CMK (cell line): ENCODE data around the gene AFAP1.

Experiments used
- DNase-seq: peaks from one replicate; pipeline ENCODE4 v3.0.0-alpha.2; 2010; ENCODE audit warnings: low read depth

The AFAP1 gene

DNA sequence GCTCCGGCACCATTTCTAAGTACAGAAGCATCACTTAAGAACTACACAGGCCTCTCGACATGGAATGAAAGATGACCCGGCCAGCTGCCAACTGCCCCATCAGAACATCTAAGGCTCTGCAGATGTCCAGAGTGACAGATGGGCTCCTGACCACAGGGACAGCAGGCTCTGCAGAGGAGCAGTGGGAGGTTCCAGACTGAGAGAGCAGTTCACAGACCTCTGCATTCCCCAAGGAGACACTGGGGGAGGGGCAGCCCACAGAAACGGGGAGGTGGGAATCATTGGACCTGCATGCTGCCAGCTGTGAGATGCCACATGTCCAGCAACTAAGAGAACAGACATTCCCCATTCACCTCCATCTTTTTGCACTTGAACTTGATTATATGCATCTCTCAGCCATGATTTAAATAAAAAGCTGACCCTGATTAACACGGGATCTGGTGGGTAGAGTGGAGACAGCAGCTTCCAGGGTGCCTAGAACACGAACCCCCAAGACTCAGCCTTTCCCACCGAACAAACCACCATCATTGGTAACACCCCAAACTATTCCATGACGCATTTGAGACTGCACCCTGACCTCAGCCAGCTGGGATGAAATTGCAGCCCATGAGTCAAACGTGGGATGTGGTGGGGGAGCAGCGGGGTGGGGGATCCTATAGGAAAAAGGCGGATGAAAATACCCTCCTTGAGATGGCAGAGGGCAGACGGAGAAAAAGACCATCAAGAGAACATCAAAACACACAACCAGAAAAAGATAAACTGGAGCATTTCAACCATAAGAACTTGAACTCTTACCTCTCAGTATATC is 47.2 kb downstream of the AFAP1 start:
- no peak for DNase-seq

DNA sequence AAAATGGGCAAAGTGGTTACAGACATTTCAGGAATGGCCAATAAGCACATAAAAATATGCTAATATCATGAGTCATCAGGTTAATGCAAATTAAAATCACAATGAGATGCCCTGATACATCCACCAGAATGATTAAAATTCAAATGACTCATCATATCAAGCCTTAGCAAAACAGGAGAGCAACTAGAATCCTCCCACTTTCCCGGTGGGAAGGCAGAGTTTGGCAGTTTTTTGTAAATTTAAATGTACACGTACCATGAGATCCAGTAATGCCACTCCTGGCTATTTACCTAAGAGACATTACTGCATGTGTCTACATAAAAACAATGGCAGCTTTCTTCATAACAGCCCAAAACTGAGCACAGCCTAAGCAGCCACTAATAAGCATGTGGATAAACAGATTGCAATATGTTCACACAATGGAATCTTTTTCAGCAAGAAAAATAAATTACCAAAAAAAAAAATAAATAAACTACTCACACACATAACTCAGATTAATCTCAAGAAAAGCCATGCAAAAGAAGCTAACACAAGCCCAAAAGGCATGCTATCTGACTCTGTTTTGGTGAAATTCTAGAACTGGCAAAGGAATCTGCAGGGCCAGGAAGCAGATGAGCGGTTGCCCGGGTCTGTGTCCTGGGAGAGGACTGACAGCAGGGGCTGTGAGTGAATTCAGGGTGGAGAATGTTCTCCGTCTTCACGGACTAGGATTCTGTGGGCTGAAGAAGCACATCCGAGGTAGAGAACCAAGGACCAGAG is 48.8 kb downstream of the AFAP1 start:
- no peak for DNase-seq

DNA sequence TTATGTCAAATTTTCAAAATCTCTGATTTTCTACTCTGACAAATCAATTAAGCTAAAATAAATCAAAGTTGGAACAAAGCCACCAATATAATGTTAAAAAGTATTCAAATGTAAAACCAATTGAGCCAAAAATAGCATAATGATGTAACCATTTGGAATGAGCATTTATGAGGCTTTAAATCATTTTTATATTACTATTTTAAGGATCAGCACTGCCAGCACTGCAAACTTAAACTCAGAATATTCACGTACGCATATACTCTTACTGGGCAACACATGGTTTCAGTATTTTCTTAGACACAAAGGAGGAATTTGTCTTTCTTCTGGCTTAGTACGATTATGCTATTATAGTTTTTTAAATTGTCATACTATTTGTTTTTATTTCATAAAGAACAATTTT is 52.2 kb downstream of the AFAP1 start:
- DNase-seq, result no peak

GRCh38 chr4:7886007-7886973 is 53.4 kb downstream of the AFAP1 start:
- no peak for DNase-seq

DNA sequence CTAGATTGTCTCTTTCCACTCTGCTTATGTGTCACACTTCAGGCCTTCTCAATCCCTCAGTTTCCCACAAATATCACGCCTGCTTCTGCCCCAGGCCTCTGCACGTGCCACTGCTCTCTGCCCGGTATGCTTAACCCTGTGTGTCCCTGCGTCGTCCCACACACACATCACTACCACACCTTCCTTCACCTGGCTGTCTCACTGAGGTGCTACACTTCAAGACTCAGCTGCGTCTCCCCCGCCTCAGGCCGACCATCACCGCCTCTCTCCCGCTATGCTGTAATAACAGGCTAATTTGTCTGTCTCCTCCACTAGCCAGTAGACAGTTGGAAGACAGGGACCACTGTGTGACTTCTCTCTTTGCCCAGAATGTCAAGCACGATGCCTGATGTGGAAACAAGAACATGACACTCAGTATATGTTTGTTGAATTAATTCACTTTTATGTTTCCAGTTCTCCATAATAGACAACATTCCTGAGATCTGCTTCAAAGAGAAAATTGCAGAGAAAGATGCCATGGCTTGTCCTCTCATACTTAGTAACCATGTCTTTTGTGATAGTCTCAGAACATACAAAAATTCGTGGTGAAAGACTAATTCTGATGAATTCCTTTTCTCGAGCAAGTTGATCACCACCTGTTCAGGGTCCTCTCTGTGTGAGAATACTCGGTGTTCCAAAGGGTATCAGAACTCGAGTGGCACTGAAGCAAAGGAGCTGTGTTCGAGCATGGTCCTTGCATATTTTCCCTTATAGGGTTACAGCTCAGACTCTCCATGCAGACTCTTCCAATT is 54.2 kb downstream of the AFAP1 start:
- DNase-seq, result no peak

DNA sequence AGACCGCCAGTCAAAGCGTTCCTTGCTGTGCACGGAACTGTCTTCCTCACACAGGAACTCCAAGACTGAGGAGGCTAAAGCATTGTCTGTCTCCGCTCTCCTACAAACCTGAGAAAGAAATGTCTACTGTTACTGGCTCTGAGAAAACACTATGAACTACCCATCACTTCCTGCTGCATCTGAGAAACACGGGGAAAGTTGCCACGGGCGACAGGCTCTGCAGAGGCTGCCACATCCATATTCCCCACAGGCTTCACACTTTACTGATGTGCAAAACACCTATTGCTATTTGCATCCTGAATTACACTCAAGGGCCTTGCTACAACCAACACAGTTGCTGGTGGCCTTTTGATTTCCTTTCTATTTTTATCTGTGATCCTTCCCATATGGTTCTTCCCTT is 59.0 kb downstream of the AFAP1 start:
- no peak for DNase-seq

GRCh38 chr4:7879127-7879526 is 60.5 kb downstream of the AFAP1 start:
- no peak for DNase-seq

DNA sequence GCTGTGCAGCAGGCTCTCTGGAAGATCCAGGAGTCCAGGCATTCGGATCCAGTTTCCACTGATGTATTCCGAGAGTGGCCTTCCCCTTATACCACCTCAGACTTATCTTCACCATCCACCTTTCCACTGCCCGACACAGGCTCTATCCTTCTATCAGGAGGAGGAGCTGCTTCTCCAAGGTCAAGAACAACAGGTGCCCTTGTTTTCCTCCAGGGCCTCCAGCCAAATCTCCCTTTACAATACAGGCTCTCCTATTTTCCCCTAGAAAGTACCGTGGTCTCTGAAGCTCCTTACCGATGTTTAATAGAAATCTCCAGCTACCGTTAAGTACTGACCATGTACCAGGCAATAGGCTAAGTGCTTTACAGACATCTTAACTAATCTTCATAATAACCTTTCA is 61.3 kb downstream of the AFAP1 start:
- no peak for DNase-seq

DNA sequence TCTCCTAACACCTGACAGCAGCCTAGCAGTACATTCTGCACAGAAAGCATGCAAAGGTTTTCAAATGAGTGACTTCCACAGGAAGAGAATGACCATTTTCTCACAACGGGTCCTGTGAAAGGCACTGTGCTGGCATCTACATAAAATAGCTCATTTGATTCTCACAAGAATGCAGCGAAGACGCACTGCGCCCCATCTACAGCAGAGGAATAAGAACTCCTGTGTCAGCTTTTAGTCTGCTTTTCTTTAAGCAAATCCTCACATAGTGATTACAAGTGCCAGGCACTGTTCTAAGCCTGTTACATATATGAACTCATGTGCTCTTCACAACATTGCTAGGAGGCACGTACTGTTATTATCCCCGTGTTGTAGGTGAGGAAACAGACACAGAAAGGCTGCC is 62.5 kb downstream of the AFAP1 start:
- DNase-seq, result no peak

DNA sequence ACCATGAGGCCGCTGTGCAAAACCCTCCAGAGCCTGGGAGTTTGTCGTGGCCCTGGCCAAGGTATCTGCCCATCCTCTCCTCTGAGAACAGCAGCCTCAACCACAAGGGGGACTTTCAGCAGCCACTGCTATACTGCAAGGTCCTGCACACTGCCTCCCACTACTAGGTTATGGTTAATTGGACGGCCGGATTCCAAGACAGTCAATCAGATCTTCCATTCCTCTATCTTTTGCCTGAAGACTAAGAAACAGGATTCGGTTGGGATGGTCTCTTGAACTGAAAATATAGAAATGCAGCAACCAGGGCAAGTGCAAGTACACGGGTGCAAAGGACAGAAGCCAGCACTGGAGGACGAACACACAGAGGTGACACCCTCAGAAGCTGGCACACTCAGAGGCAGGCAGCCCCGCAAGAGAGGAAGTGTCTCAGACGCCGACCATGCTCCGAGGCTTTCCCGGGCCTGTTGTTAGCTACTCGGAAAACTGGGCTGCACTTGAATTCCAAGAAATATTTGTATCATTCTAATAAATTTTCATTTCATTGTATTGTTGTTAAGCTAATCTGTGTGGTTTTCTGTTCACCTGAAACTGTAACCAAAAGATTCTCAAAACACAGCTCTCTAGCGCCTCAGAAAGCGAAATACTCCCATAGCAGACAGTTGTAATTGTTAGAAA is 63.3 kb downstream of the AFAP1 start:
- DNase-seq, result no peak

GRCh38 chr4:7874838-7875237 is 64.8 kb downstream of the AFAP1 start:
- DNase-seq, result no peak

DNA sequence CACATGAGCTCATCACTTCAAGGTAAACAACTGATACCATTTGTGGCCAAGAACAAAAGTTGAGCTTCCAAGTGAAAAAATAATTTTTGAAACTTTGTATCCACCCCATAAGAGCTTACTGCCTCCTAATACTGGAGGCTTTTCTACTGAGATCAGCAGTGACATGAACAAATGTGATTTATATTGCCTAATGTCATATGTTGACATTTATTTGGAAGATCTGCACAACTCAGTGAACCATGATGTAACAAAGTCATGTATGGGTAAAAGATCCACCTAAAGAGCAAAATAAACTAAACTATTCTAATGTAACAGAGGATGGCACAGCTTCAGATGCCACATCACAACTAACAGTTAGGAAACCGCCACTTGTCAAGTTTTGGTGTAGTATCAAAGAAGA is 65.8 kb downstream of the AFAP1 start:
- no peak for DNase-seq

DNA sequence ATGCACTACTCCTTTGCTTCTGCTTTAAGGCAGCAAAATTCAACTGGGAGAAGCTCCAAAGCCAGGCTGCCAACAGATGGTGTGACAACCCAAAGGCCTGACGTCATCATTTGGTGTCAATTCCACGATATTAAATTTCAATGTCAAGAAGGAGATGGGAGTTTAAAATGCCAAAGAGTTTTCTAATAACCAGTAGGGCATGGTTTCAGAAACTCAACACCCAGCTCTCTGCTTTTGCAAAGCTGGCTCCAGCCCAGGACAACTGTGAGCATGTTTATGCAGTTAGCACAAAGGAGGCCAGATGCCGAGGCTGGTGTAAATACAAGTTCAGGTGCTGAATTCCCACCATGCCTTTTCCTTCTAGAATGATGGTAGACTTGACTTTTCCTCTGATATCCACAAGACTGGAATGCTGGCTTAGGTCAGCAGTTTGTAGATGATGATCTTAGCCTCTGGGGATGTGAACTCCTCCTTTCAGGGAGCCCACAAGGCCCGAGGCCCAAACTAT is 67.3 kb downstream of the AFAP1 start:
- DNase-seq, result no peak

GRCh38 chr4:7871356-7871755 is 68.3 kb downstream of the AFAP1 start:
- no peak for DNase-seq

- no peak for DNase-seq
Measured at GRCh38 chr4:7868892-7869471, 70.7 kb downstream of the AFAP1 start.

- DNase-seq, result no peak
Measured at GRCh38 chr4:7868436-7868775, 71.3 kb downstream of the AFAP1 start.

- DNase-seq, result no peak
Measured at GRCh38 chr4:7867701-7868435, 71.8 kb downstream of the AFAP1 start.

GRCh38 chr4:7867191-7867590 is 72.5 kb downstream of the AFAP1 start:
- no peak for DNase-seq

DNA sequence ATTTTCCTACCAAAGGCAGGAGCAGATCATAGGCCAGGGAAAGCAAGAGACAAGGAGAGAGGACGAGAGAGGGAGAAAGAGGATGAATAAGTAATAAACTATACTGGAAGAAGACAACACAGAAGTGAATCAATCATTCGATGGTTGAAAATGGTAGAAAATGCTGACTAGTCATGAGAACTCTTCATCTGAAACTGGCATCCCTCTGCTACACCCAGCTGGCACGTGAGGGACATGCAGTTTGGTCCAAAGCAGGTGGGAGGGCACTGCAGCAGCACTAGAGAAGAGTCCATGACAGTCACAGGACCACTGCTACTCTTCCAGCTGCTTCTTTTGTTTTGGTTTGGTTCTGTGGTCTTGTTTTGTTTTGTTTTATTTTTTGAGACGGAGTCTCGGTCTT is 74.1 kb downstream of the AFAP1 start:
- no peak for DNase-seq

DNA sequence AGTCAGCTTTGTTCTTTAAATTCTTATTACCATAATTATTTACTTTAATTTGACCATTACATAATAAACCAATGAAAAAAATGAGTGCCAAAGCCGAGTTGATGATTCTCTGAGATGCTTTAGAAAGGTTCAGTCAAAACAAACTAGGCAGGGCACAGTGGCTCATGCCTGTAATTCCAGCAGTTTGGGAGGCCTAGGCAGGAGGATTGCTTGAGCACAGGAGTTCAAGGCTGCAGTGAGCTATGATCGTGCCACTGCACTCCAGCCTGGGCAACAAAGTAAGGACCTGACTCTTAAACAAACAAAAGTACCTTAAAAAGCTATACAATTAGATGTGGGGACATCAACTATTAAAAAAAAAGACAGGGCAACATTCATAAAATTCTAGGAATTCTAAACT is 75.0 kb downstream of the AFAP1 start:
- DNase-seq, result no peak
